HCT116 (cell line): ENCODE measurements around the gene CD99L2. TPM values are rescaled to one million over a fixed set of nuclear protein-coding genes. Genes with fewer than 3 reads are reported as not detected.

Source experiments
- ATAC-seq: fragments of 200-7000 bp; cut with Tn5 transposase; 2 replicates; pipeline ENCODE4 v1.9.1; 2020; ENCODE audit warnings: mild to moderate bottlenecking, moderate library complexity
- BruUV-seq: library from RNA; stranded (reverse); fragments of 400-500 nt; replicated peaks from 2 replicates; lab custom pipeline; 2021; lab: Mats Ljungman, UMichigan
- CTCF ChIA-PET: fragments of 300-600 bp; sonication (Branson Sonifier 250); formaldehyde crosslinking; loops from one replicate; lab custom pipeline; 2021; ENCODE audit warnings: antibody characterized with exemption; lab: Charles Lee
- POLR2A ChIA-PET: fragments of 300-600, 350-600 bp; sonication (Branson Sonifier 250); formaldehyde crosslinking; loops from one replicate; lab custom pipeline; 2021; ENCODE audit warnings: antibody characterized with exemption; lab: Charles Lee
- RAD21 ChIA-PET, 2 experiments: fragments of 300-600 bp; sonication (Branson Sonifier 250); formaldehyde crosslinking; loops; one replicate each; lab custom pipeline; 2023; ENCODE audit warnings: low total read pairs in 2 of 2; ENCODE audit not compliant: uncharacterized antibody in 2 of 2, unreplicated experiment in 2 of 2, low non-redundant PET in 1 of 2; lab: Charles Lee
- DNase-seq: peaks from one replicate; pipeline ENCODE4 v3.0.0-alpha.2; 2010; ENCODE audit warnings: low read depth, low spot score
- H2AFZ ChIP-seq: fragments of 200-600 bp; shearing (Covaris generic), sonication (generic); 2 replicates; pipeline ENCODE4 v1.6.1; 2017; ENCODE audit warnings: low read depth, mixed run types, mixed read lengths, antibody characterized with exemption, low read length; ENCODE audit not compliant: poor library complexity, severe bottlenecking
- H3K27ac ChIP-seq: 2 replicates; pipeline ENCODE4 v1.5.1; 2012; ENCODE audit warnings: low read depth, low read length
- H3K27me3 ChIP-seq: fragments of 200-600 bp; sonication (generic); 2 replicates; pipeline ENCODE4 v1.6.1; 2016; ENCODE audit warnings: mixed run types, low read length, mixed read lengths; ENCODE audit not compliant: insufficient read depth
- H3K36me3 ChIP-seq, 2 experiments: fragments of 200-500 bp in 1 of 2; fragments of 200-600 bp in 1 of 2; sonication (Bioruptor generic) in 1 of 2; sonication (generic) in 1 of 2; 2 replicates each; pipeline versions ENCODE4 v1.5.1 to v1.6.1; 2014 to 2016; ENCODE audit warnings: low read length in 2 of 2, inconsistent platforms in 1 of 2, mixed read lengths in 1 of 2, mixed run types in 1 of 2; ENCODE audit not compliant: insufficient read depth in 2 of 2, control insufficient read depth in 1 of 2
- H3K4me1 ChIP-seq, 2 experiments: fragments of 200-600 bp in 1 of 2; sonication (generic) in 1 of 2; 2 replicates each; pipeline versions ENCODE4 v1.5.1 to v1.6.1; 2012 to 2017; ENCODE audit warnings: low read length in 2 of 2, inconsistent platforms in 1 of 2, mild to moderate bottlenecking in 1 of 2, mixed read lengths in 1 of 2, mixed run types in 1 of 2, moderate library complexity in 1 of 2; ENCODE audit not compliant: insufficient read depth in 2 of 2, control insufficient read depth in 1 of 2
- H3K4me2 ChIP-seq: fragments of 200-600 bp; sonication (generic); 2 replicates; pipeline ENCODE4 v1.6.1; 2017; ENCODE audit warnings: mixed run types, low read length, mixed read lengths
- H3K4me3 ChIP-seq, 2 experiments: fragments of 200-600 bp in 1 of 2; sonication (generic) in 1 of 2; replicated peaks in 1 of 2; 2 replicates each; pipeline ENCODE4 v1.5.1; 2011 to 2016; ENCODE audit warnings: low read length in 2 of 2, control low read depth in 1 of 2, low read depth in 1 of 2, mild to moderate bottlenecking in 1 of 2, mixed read lengths in 1 of 2, mixed run types in 1 of 2
- H3K79me2 ChIP-seq: fragments of 200-600 bp; sonication (generic); 2 replicates; pipeline ENCODE4 v1.6.1; 2017; ENCODE audit warnings: mild to moderate bottlenecking, mixed run types, low read length, moderate library complexity, mixed read lengths; ENCODE audit not compliant: insufficient read depth
- H3K9ac ChIP-seq: fragments of 200-600 bp; sonication (generic); 2 replicates; pipeline ENCODE4 v1.6.1; 2016; ENCODE audit warnings: low read length, mixed read lengths
- H3K9me2 ChIP-seq: fragments of 200-600 bp; sonication (generic), shearing (Covaris generic); 2 replicates; pipeline ENCODE4 v1.6.1; 2017; ENCODE audit warnings: mixed run types, mild to moderate bottlenecking, moderate library complexity; ENCODE audit not compliant: insufficient read depth
- H3K9me3 ChIP-seq, 2 experiments: fragments of 200-500 bp in 1 of 2; fragments of 200-600 bp in 1 of 2; sonication (Bioruptor generic) in 1 of 2; sonication (generic) in 1 of 2; 2 replicates each; pipeline ENCODE4 v1.6.1; 2014 to 2017; ENCODE audit warnings: low read length in 2 of 2, mixed read lengths in 2 of 2, inconsistent platforms in 1 of 2, low read depth in 1 of 2, mild to moderate bottlenecking in 1 of 2, mixed run types in 1 of 2, moderate library complexity in 1 of 2; ENCODE audit not compliant: control insufficient read depth in 1 of 2, insufficient read depth in 1 of 2
- H4K20me1 ChIP-seq: fragments of 200-600 bp; sonication (generic), shearing (Covaris generic); 2 replicates; pipeline ENCODE4 v1.6.1; 2017; ENCODE audit warnings: mixed run types, mild to moderate bottlenecking, moderate library complexity; ENCODE audit not compliant: insufficient read depth
- CBX3 ChIP-seq: IDR thresholded peaks from 2 replicates; pipeline ENCODE4 v1.6.1; 2012; ENCODE audit warnings: low read depth
- ELF1 ChIP-seq: IDR thresholded peaks from 2 replicates; pipeline ENCODE4 v1.6.1; 2012; ENCODE audit warnings: low read depth, borderline replicate concordance
- EZH2phosphoT487 ChIP-seq: fragments of 200-600 bp; IDR thresholded peaks from 2 replicates; pipeline ENCODE4 v1.6.1; 2018; ENCODE audit warnings: antibody characterized with exemption, borderline replicate concordance
- FOSL1 ChIP-seq: IDR thresholded peaks from 2 replicates; pipeline ENCODE4 v1.6.1; 2012; ENCODE audit warnings: low read depth
- POLR2AphosphoS5 ChIP-seq: IDR thresholded peaks from 2 replicates; pipeline ENCODE4 v1.6.1; 2011; ENCODE audit warnings: mild to moderate bottlenecking, low read depth, low read length, moderate library complexity
- SRF ChIP-seq: IDR thresholded peaks from 2 replicates; pipeline ENCODE4 v1.6.1; 2012; ENCODE audit warnings: low read depth
- intact Hi-C: fragments of 100-400 bp; cut with micrococcal nuclease; formaldehyde crosslinking; loops from 2 replicates; pipeline ENCODE4 v1.10.0; 2022
- total RNA-seq: library from RNA; stranded (reverse); gene quantifications from one replicate; pipeline ENCODE4 v1.2.1, GENCODE V29; 2021; ENCODE audit not compliant: unreplicated experiment
- TF ChIP-seq, protein P1 (sequence below): IDR thresholded peaks from 2 replicates; pipeline ENCODE4 v1.6.1; 2011; ENCODE audit warnings: mild to moderate bottlenecking, low read length, moderate library complexity; ENCODE audit not compliant: insufficient replicate concordance; ENCODE audit errors: extremely low read depth
- TF ChIP-seq, protein P2 (sequence below), 3 experiments: fragments of 200-600 bp in 1 of 3; sonication (generic) in 1 of 3; IDR thresholded peaks in 2 of 3; conservative IDR thresholded peaks in 1 of 3; 2 replicates each; pipeline ENCODE4 v1.5.1; 2012 to 2017; ENCODE audit warnings: low read depth in 2 of 3, low read length in 2 of 3, antibody characterized with exemption in 1 of 3, borderline replicate concordance in 1 of 3, control low read depth in 1 of 3, mild to moderate bottlenecking in 1 of 3, mixed read lengths in 1 of 3, mixed run types in 1 of 3, moderate library complexity in 1 of 3; ENCODE audit not compliant: insufficient read depth in 1 of 3

The CD99L2 gene
- total RNA-seq, 1 experiment from 2014 or later, result 6.2 TPM

DNA sequence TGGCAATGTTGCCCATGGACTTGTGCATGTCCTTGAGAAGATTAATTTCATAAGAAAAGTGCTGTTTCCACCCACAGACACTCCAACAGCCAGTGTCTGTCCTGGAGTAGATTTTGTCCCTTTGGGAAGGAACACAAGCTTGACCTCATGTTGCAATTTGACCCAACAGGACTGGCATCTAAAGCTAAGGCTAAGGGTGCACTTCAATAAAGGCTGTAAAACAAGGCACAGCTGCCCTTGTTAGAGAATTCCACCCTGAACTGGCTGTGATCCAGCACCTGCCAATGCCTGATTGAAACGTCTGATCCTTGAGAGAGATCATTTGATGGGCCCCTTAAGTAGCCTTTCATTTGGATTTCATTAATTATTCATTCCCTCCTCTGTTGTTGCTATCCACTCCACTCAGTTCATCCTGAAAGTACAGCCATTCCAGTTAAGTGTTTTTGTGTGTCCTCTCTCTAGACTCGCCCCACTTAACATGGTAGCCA lies 56.2 kb downstream of the CD99L2 start (continued):
- TF ChIP-seq EZH2phosphoT487 (no peak), ELF1 (no peak)

DNA sequence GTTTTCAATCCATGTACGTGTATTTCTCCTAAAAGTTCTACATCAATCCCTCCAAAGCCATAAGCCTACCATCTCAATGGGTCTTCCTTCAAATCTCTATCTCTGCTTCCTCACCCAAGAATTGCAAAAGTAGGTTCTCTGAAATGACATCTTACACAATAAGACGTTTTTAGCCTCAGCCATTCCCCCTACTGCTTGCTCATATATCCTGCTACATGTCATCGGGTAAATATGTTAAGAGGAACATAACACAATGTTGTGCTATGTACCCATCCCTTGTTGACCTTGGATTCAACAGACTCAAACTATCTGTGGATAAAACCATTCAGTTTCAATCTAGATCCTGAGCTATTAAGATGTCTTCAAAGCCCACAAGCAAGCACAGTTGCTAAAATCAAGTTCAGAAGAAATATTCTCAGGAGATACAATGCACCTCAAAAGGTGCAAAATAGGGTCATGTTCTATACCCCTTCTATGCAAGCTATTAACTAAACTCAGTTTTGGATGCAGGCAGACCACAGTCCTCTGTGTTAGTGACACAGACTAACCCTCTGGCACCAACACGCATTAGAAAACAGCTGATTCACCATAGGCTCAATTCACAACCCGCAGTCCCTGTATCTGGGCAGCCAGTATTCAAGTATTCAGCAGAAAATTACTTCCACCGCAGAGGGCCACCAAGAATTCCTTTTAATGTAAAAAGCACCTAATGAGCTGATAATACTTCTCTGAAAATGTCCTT lies 56.8 kb downstream of the CD99L2 start:
- ATAC-seq, result no peak
- BruUV-seq, result no TSS peak
- CTCF ChIA-PET, result no interaction called here

More for the DNA sequence above, 56.8 kb downstream of the CD99L2 start:
- H3K4me3 ChIP-seq, result no peak overlapping the region
- no peaks in the 10 kb centered on the region for H4K20me1 ChIP-seq
- H3K27ac ChIP-seq, result no peak overlapping the region
- H3K9me2 ChIP-seq, result no peaks in the 10 kb centered on the region
- H3K4me1 ChIP-seq, result no peaks in the 10 kb centered on the region
- no peaks in the 10 kb centered on the region for H3K27me3 ChIP-seq
- POLR2A ChIA-PET, result no interaction called here
- no peaks in the 10 kb centered on the region for H3K79me2 ChIP-seq
- H3K36me3 ChIP-seq, result no peaks in the 10 kb centered on the region
- H3K4me2 ChIP-seq, result no peak overlapping the region
- RAD21 ChIA-PET, result no interaction called here
- DNase-seq, result no peak
- no peak overlapping the region for H3K9ac ChIP-seq
- no peaks in the 10 kb centered on the region for H3K9me3 ChIP-seq
- H2AFZ ChIP-seq, result no peak overlapping the region
- TF ChIP-seq EZH2phosphoT487 (no peak), POLR2AphosphoS5 (no peak), CBX3 (no peak), ELF1 (no peak), FOSL1 (no peak), SRF (no peak)
- TF ChIP-seq, protein P1, sequence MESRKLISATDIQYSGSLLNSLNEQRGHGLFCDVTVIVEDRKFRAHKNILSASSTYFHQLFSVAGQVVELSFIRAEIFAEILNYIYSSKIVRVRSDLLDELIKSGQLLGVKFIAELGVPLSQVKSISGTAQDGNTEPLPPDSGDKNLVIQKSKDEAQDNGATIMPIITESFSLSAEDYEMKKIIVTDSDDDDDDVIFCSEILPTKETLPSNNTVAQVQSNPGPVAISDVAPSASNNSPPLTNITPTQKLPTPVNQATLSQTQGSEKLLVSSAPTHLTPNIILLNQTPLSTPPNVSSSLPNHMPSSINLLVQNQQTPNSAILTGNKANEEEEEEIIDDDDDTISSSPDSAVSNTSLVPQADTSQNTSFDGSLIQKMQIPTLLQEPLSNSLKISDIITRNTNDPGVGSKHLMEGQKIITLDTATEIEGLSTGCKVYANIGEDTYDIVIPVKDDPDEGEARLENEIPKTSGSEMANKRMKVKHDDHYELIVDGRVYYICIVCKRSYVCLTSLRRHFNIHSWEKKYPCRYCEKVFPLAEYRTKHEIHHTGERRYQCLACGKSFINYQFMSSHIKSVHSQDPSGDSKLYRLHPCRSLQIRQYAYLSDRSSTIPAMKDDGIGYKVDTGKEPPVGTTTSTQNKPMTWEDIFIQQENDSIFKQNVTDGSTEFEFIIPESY, result no peak
- TF ChIP-seq, protein P2, sequence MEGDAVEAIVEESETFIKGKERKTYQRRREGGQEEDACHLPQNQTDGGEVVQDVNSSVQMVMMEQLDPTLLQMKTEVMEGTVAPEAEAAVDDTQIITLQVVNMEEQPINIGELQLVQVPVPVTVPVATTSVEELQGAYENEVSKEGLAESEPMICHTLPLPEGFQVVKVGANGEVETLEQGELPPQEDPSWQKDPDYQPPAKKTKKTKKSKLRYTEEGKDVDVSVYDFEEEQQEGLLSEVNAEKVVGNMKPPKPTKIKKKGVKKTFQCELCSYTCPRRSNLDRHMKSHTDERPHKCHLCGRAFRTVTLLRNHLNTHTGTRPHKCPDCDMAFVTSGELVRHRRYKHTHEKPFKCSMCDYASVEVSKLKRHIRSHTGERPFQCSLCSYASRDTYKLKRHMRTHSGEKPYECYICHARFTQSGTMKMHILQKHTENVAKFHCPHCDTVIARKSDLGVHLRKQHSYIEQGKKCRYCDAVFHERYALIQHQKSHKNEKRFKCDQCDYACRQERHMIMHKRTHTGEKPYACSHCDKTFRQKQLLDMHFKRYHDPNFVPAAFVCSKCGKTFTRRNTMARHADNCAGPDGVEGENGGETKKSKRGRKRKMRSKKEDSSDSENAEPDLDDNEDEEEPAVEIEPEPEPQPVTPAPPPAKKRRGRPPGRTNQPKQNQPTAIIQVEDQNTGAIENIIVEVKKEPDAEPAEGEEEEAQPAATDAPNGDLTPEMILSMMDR (IDR thresholded peaks at IDR 0.05 in 2 of 3, conservative IDR thresholded peaks at IDR 0.05 in 1 of 3; ENCODE audit: borderline replicate concordance in 1 of 3, insufficient read depth in 1 of 3, low read depth in 2 of 3, low read length in 2 of 3), result no peak
- intact Hi-C loops, result no loop called here
